Nephron (organoid): Measurements from ENCODE around the gene DUSP3.

Experiments used
- H3K27ac Mint-ChIP-seq, 3 experiments: 2 replicates each; pipeline ENCODE4 v1.8.0; 2020; ENCODE audit warnings: mixed read lengths in 3 of 3, mild to moderate bottlenecking in 2 of 3, moderate library complexity in 1 of 3
- H3K27me3 Mint-ChIP-seq: 2 replicates; pipeline ENCODE4 v1.8.0; 2021; ENCODE audit warnings: low read depth, mild to moderate bottlenecking, moderate library complexity, mixed read lengths
- H3K36me3 Mint-ChIP-seq: 2 replicates; pipeline ENCODE4 v1.8.0; 2020; ENCODE audit warnings: low read depth, mixed read lengths
- H3K4me1 Mint-ChIP-seq: 2 replicates; pipeline ENCODE4 v1.8.0; 2020; ENCODE audit warnings: mixed read lengths
- H3K4me3 Mint-ChIP-seq, 3 experiments: 2 replicates each; pipeline ENCODE4 v1.8.0; 2020; ENCODE audit warnings: mild to moderate bottlenecking in 3 of 3, mixed read lengths in 3 of 3, moderate library complexity in 2 of 3
- H3K9me3 Mint-ChIP-seq: 2 replicates; pipeline ENCODE4 v1.8.0; 2020; ENCODE audit warnings: mixed read lengths
- TF ChIP-seq, protein P1 (sequence below), 3 experiments: fragments of 200-600 bp; sonication (generic); IDR thresholded peaks; one replicate each; pipeline ENCODE4 v1.5.0; 2021; ENCODE audit warnings: antibody characterized with exemption in 3 of 3; ENCODE audit not compliant: unreplicated experiment in 3 of 3

Gene DUSP3

DNA sequence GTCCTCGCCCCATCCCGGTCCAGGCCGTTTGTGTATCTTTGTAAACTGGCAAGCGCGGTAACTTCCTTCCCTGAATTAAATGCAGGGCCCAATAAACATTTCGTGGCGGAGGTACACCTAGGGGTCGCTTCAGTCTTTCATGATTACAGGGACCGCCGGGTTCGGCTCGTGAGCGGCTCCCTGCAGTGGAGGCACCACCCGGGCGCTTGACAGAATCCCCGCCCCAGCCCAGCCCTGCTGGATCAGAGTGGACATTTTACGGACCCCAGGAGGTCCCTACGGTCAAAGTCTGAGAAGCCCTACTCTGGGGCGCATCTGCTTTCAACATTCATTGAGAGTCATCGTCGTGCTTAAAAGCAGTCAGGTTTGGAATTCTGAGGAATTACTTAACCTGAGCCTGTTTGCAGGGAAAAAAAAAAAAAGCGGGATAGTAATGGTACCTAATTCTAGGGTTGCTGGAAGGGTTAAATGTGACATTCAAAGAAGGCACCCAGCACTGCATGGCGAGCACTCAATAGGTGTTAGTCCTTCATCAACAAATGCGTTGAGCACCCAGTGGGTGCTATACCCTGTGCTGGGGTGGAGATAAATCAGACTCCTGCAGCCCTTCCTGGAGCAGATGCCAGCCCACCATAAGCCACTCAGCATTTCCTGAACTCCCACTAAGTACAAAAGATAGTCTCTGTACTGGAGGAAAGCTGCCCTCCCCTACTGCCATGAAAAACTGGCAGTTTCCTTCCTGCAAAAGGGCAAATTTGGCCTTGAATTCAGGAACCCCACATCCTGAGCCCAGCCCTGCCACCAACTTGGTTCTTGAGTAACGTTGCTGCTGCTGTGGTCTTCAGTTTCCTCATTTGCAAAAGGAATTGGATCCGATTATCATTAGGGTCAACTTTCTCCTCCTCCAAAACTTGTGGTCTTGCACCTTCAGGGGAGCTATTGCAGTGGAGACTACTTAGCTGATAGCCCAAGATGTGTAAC, 658 bp upstream of the DUSP3 start:
- H3K27ac Mint-ChIP-seq = peak overlapping the region in 2 of 3 experiments; percentile 9 to 63
- H3K9me3 Mint-ChIP-seq = no peaks in the 10 kb centered on the region
- H3K4me1 Mint-ChIP-seq = peaks cover 15% of the 10 kb centered on the region
- H3K27me3 Mint-ChIP-seq = peaks cover 23% of the 10 kb centered on the region
- peaks cover 13% of the 10 kb centered on the region for H3K36me3 Mint-ChIP-seq
- H3K4me3 Mint-ChIP-seq = peak overlapping the region; percentile 76 to 85 (median 77)
- TF ChIP-seq, protein P1, sequence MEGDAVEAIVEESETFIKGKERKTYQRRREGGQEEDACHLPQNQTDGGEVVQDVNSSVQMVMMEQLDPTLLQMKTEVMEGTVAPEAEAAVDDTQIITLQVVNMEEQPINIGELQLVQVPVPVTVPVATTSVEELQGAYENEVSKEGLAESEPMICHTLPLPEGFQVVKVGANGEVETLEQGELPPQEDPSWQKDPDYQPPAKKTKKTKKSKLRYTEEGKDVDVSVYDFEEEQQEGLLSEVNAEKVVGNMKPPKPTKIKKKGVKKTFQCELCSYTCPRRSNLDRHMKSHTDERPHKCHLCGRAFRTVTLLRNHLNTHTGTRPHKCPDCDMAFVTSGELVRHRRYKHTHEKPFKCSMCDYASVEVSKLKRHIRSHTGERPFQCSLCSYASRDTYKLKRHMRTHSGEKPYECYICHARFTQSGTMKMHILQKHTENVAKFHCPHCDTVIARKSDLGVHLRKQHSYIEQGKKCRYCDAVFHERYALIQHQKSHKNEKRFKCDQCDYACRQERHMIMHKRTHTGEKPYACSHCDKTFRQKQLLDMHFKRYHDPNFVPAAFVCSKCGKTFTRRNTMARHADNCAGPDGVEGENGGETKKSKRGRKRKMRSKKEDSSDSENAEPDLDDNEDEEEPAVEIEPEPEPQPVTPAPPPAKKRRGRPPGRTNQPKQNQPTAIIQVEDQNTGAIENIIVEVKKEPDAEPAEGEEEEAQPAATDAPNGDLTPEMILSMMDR (IDR thresholded peaks at IDR 0.05; ENCODE audit: unreplicated experiment in 3 of 3) = no peak

DNA sequence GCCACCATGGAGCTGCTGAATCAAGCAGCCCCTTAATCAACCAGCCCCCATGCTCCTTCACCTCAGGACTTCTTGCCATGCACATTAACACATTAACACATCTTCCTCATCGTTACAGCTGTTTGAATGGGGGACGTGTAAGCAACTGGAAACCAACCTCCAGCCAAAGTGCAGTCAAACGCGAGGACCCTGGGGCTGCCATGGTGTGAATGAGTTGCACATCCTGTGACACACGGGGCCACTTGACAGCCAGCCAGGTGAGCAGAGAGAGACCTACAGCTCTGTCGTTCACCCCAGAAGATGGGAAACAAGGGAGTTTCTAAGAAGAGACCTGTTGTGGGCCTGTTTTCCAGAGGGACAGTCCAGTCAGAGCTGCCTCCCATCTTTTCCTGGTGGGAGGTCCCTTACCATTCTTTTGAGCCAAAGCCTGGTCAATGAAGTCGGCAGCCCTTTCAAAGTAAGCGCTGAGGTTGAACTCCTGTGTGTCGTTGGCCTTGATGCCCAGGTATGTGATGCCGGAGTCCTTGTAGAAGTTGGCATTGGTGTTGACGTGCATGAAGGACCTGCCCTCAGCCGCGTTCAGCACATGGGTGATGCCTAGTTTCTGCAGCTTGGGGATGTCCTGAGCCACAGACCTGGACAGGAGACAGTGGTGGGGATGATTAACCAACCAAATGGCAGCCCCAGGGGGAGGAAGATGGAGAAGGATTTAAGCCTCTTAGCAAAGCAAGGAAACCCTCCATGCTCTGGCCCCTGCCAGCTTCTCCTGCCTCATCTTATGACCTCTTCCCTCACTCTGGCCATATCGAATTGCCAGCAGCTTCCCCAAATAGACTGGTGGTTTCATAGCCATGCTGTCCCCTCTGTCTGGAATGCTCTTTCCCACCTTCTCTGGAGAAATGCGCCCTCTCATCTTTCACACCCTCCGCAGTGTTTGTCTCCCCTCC, 4.2 kb downstream of the DUSP3 start:
- Mint-ChIP-seq H3K9me3 (no peaks in the 10 kb centered on the region), H3K4me3 (peak overlapping the region in 2 of 3 experiments; percentile 29 to 33), H3K27me3 (peaks cover 3% of the 10 kb centered on the region), H3K36me3 (peaks cover 55% of the 10 kb centered on the region), H3K27ac (no peak overlapping the region), H3K4me1 (peaks cover 25% of the 10 kb centered on the region)
- TF ChIP-seq, protein P1 (IDR thresholded peaks at IDR 0.05; ENCODE audit: unreplicated experiment in 3 of 3) = no peak

DNA sequence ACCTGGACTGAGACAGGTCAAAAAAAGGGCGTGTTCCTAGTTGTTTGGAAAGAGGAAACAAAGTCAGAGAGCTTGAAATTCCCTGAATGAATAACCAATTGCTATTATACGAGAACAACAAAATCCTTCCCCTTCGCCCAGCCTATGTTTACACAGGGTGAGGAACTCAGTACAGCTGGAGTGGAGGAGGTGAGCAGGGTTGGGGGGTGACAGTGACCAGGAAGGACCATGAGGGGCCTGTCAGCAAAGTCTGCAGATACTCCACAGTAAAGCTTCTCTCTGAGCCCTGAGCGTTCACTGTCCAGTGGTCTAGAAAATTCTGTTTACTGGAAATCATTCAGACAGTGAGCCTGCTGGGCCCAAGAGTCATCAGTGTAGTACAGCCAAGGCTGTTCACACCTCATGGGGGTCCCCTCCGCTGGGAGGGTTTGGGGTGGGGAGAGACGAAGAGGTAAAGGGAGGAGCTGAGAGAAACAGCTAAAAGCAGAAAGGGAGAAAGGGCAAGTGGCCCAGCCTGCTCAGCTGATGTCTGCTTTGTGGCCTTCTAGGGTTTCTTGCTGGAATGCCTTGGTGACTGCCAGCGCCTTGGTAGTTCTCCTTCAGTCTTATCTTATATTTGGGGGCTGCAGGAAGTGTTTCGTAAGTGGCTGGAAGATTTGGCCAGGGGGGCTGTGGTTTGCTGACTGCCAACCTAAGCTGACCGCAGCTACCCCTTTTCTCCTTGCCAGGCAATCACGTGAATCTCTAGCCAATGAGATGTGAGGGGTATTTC, 5.7 kb downstream of the DUSP3 start:
- TF ChIP-seq, protein P1 (IDR thresholded peaks at IDR 0.05; ENCODE audit: unreplicated experiment in 3 of 3) = no peak
- H3K4me1 Mint-ChIP-seq = peaks cover 25% of the 10 kb centered on the region
- H3K36me3 Mint-ChIP-seq = peaks cover 67% of the 10 kb centered on the region
- no peaks in the 10 kb centered on the region for H3K27me3 Mint-ChIP-seq
- no peaks in the 10 kb centered on the region for H3K9me3 Mint-ChIP-seq
- H3K27ac Mint-ChIP-seq = no peak overlapping the region
- no peak overlapping the region for H3K4me3 Mint-ChIP-seq

DNA sequence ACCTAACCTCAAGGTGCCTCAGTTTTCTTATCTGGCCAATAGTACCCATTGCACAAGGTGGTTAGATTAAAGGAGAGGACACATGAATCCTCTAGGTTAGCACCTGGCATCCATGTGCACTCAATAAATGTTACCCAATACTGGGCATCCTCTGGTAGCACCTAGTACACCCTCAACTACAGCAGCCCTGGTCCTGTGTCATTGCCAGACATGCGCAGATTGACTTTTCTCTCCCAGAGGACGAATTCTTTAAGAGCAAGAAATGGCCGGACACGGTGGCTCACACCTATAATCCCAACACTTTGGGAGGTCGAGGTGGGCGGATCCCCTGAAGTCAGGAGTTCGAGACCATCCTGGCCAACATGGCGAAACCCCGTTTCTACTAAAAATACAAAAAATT, 7.3 kb downstream of the DUSP3 start:
- H3K36me3 Mint-ChIP-seq = peaks cover 66% of the 10 kb centered on the region
- peaks cover 21% of the 10 kb centered on the region for H3K4me1 Mint-ChIP-seq
- H3K4me3 Mint-ChIP-seq = no peak overlapping the region
- TF ChIP-seq, protein P1 (IDR thresholded peaks at IDR 0.05; ENCODE audit: unreplicated experiment in 3 of 3) = no peak
- no peaks in the 10 kb centered on the region for H3K9me3 Mint-ChIP-seq
- no peak overlapping the region for H3K27ac Mint-ChIP-seq
- H3K27me3 Mint-ChIP-seq = no peaks in the 10 kb centered on the region

DNA sequence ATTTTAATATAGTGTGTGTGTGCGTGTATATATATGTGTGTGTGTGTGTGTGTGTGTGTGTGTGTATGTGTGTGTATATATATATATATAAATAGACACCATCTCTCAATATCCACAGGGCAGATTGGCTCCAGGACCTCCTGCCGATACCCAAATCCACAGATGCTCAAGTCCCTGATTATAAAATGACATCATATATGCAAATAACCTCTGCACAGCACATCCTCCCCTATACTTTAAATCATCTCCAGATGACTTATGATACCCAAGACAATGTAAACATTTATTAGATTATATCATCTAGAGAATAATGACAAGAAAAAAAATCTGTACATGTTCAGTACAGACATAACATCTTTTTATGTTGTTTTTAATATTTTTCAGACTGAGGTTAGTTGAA, 7.8 kb downstream of the DUSP3 start:
- H3K27ac Mint-ChIP-seq = no peak overlapping the region
- peaks cover 66% of the 10 kb centered on the region for H3K36me3 Mint-ChIP-seq
- H3K4me1 Mint-ChIP-seq = peaks cover 16% of the 10 kb centered on the region
- H3K9me3 Mint-ChIP-seq = no peaks in the 10 kb centered on the region
- no peaks in the 10 kb centered on the region for H3K27me3 Mint-ChIP-seq
- H3K4me3 Mint-ChIP-seq = no peak overlapping the region
- TF ChIP-seq, protein P1 (IDR thresholded peaks at IDR 0.05; ENCODE audit: unreplicated experiment in 3 of 3) = no peak
